PC-9 (cell line): ENCODE measurements around the gene SLC6A18. TPM values are rescaled to one million over a fixed set of nuclear protein-coding genes. Genes with fewer than 3 reads are reported as not detected.

ENCODE experiments used
- BruUV-seq: library from RNA; stranded (reverse); fragments of 400-500 nt; replicated peaks from 2 replicates; lab custom pipeline; 2021; lab: Mats Ljungman, UMichigan
- CTCF ChIA-PET: fragments of 300-600 bp; sonication (Branson Sonifier 250); formaldehyde crosslinking; loops from one replicate; lab custom pipeline; 2022; ENCODE audit warnings: antibody characterized with exemption; lab: Charles Lee
- POLR2A ChIA-PET: fragments of 300-600 bp; sonication (Branson Sonifier 250); formaldehyde crosslinking; loops from one replicate; lab custom pipeline; 2022; ENCODE audit warnings: antibody characterized with exemption; ENCODE audit not compliant: unreplicated experiment; lab: Charles Lee
- DNase-seq, 2 experiments: peaks; one replicate each; pipeline versions ENCODE4 v3.0.0 to v3.0.0-alpha.2; 2015 to 2022; ENCODE audit warnings: mixed read lengths in 1 of 2
- H2AFZ ChIP-seq: fragments of 200-600 bp; sonication (generic); 2 replicates; pipeline ENCODE4 v1.8.1; 2017; ENCODE audit warnings: antibody characterized with exemption
- H3F3A ChIP-seq: fragments of 200-600 bp; sonication (generic); 2 replicates; pipeline ENCODE4 v1.8.1; 2017; ENCODE audit warnings: antibody characterized with exemption, mild to moderate bottlenecking, low read depth; ENCODE audit not compliant: insufficient read depth
- H3K27ac ChIP-seq: fragments of 200-600 bp; sonication (generic); 2 replicates; pipeline ENCODE4 v1.6.1; 2016; ENCODE audit warnings: mixed run types
- H3K27me3 ChIP-seq: fragments of 200-600 bp; sonication (generic); 2 replicates; pipeline ENCODE4 v1.6.1; 2016; ENCODE audit warnings: low read depth, mixed run types; ENCODE audit not compliant: insufficient read depth
- H3K36me3 ChIP-seq: fragments of 200-600 bp; sonication (generic); 2 replicates; pipeline ENCODE4 v1.6.1; 2016; ENCODE audit warnings: low read depth, mixed run types
- H3K4me1 ChIP-seq: fragments of 200-600 bp; sonication (generic); replicated peaks from 2 replicates; pipeline ENCODE4 v1.6.1; 2016; ENCODE audit warnings: mixed run types; ENCODE audit not compliant: insufficient read depth
- H3K4me2 ChIP-seq: fragments of 200-600 bp; sonication (generic); 2 replicates; pipeline ENCODE4 v1.6.1; 2017; ENCODE audit warnings: mixed run types
- H3K4me3 ChIP-seq: fragments of 200-600 bp; sonication (generic); 2 replicates; pipeline ENCODE4 v1.6.1; 2016; ENCODE audit warnings: mixed run types
- H3K79me2 ChIP-seq: fragments of 200-600 bp; sonication (generic); 2 replicates; pipeline ENCODE4 v1.6.1; 2017; ENCODE audit warnings: low read depth, mixed run types
- H3K9me2 ChIP-seq: fragments of 200-600 bp; sonication (generic); 2 replicates; pipeline ENCODE4 v1.8.1; 2017; ENCODE audit warnings: mild to moderate bottlenecking; ENCODE audit not compliant: insufficient read depth
- H3K9me3 ChIP-seq: fragments of 200-600 bp; sonication (generic); 2 replicates; pipeline ENCODE4 v1.8.1; 2016; ENCODE audit warnings: low read depth; ENCODE audit not compliant: insufficient read depth
- H4K20me1 ChIP-seq: fragments of 200-600 bp; sonication (generic); 2 replicates; pipeline ENCODE4 v1.8.1; 2017; ENCODE audit not compliant: insufficient read depth
- EZH2 ChIP-seq: fragments of 200-600 bp; sonication (generic); IDR thresholded peaks from 2 replicates; pipeline ENCODE4 v1.8.0; 2017; ENCODE audit warnings: antibody characterized with exemption, low read depth
- intact Hi-C: fragments of 100-400 bp; cut with micrococcal nuclease; formaldehyde crosslinking; loops from one replicate; pipeline ENCODE4 v1.10.0; 2022; ENCODE audit not compliant: unreplicated experiment
- total RNA-seq: library from RNA; stranded (reverse); gene quantifications from 2 replicates; pipeline ENCODE4 v1.2.3, GENCODE V29; 2021
- TF ChIP-seq, protein P1 (sequence below): fragments of 200-600 bp; sonication (generic); conservative IDR thresholded peaks from 2 replicates; pipeline ENCODE4 v1.6.1; 2017; ENCODE audit warnings: mixed run types, antibody characterized with exemption, mild to moderate bottlenecking, moderate library complexity

The SLC6A18 gene
- total RNA-seq, 1 experiment from 2014 or later: not detected

DNA sequence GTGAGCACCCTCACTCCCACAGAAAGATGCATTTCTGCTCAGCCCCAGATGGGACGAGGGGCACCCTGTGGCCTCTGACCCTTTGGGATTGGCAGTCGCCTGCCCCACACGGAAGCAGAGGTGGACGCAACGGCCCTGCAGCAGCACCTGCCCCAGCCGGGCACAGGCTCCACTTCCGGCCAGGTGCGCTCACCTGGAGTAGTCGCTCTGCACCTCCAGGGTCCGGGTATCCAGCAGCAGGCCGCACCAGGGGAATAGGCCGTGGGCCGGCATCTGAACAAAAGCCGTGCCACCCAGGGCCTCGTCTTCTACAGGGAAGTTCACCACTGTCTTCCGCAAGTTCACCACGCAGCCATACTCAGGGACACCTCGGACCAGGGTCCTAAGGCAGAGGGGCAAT is 39.0 kb downstream of the SLC6A18 start:
- Histone ChIP-seq H3K27ac (no peak overlapping the region), H3K4me1 (no peaks in the 10 kb centered on the region), H3K27me3 (0 out of 2 replicates have a peak, but pooled peaks cover 5% of the 10 kb centered on the region), H3K9me2 (no peaks in the 10 kb centered on the region), H3F3A (peaks cover 4% of the 10 kb centered on the region; the same call in 1 of the 2 replicates), H4K20me1 (no peaks in the 10 kb centered on the region), H3K9me3 (no peaks in the 10 kb centered on the region), H2AFZ (no peak overlapping the region), H3K4me2 (no peak overlapping the region), H3K36me3 (no peaks in the 10 kb centered on the region), H3K4me3 (no peak overlapping the region), H3K79me2 (no peaks in the 10 kb centered on the region)
- CTCF ChIA-PET: no interaction called here
- DNase-seq: no peak
- no TSS peak for BruUV-seq
- POLR2A ChIA-PET: no interaction called here
- intact Hi-C loops: no loop called here
- TF ChIP-seq, protein P1, sequence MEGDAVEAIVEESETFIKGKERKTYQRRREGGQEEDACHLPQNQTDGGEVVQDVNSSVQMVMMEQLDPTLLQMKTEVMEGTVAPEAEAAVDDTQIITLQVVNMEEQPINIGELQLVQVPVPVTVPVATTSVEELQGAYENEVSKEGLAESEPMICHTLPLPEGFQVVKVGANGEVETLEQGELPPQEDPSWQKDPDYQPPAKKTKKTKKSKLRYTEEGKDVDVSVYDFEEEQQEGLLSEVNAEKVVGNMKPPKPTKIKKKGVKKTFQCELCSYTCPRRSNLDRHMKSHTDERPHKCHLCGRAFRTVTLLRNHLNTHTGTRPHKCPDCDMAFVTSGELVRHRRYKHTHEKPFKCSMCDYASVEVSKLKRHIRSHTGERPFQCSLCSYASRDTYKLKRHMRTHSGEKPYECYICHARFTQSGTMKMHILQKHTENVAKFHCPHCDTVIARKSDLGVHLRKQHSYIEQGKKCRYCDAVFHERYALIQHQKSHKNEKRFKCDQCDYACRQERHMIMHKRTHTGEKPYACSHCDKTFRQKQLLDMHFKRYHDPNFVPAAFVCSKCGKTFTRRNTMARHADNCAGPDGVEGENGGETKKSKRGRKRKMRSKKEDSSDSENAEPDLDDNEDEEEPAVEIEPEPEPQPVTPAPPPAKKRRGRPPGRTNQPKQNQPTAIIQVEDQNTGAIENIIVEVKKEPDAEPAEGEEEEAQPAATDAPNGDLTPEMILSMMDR: no peak
- no peak for TF ChIP-seq EZH2

DNA sequence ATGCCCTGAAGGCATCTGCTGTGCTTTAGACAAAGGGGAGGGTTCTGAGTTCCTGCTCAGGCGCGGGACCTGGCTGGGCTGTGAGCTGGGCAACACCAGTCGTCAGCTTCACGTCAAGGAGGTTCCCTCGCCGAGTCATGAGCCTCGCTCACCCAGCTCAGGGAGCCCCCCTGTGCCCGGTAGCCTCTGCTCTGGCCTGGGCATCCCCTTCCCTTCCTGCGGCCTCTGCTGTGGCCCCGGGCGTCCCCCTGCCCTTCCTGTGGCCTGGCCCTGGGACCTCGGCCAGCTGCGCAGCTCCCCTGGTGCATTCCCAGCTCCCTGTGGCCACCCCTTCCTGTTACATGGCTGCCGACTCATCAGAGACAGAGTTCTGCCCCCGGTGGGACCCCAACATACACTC is 39.8 kb downstream of the SLC6A18 start:
- H2AFZ ChIP-seq: no peak overlapping the region
- intact Hi-C loops: no loop called here
- ChIA-PET CTCF (no interaction called here), POLR2A (interaction anchor here (0.7 kb wide), 1 partner anchor 96 kb away, joined by 5 read pairs; no protein-coding TSS in a partner anchor)
- H3K9me3 ChIP-seq: no peaks in the 10 kb centered on the region
- no peaks in the 10 kb centered on the region for H3K4me1 ChIP-seq
- no peaks in the 10 kb centered on the region for H4K20me1 ChIP-seq
- no peak for DNase-seq
- H3K27ac ChIP-seq: no peak overlapping the region
- H3K79me2 ChIP-seq: no peaks in the 10 kb centered on the region
- H3K4me3 ChIP-seq: no peak overlapping the region
- H3K9me2 ChIP-seq: no peaks in the 10 kb centered on the region
- peaks cover 4% of the 10 kb centered on the region; the same call in 1 of the 2 replicates for H3F3A ChIP-seq
- TF ChIP-seq EZH2: no peak
- TF ChIP-seq, protein P1: no peak
- BruUV-seq: no TSS peak
- 0 out of 2 replicates have a peak, but pooled peaks cover 5% of the 10 kb centered on the region for H3K27me3 ChIP-seq
- no peaks in the 10 kb centered on the region for H3K36me3 ChIP-seq
- H3K4me2 ChIP-seq: no peak overlapping the region

DNA sequence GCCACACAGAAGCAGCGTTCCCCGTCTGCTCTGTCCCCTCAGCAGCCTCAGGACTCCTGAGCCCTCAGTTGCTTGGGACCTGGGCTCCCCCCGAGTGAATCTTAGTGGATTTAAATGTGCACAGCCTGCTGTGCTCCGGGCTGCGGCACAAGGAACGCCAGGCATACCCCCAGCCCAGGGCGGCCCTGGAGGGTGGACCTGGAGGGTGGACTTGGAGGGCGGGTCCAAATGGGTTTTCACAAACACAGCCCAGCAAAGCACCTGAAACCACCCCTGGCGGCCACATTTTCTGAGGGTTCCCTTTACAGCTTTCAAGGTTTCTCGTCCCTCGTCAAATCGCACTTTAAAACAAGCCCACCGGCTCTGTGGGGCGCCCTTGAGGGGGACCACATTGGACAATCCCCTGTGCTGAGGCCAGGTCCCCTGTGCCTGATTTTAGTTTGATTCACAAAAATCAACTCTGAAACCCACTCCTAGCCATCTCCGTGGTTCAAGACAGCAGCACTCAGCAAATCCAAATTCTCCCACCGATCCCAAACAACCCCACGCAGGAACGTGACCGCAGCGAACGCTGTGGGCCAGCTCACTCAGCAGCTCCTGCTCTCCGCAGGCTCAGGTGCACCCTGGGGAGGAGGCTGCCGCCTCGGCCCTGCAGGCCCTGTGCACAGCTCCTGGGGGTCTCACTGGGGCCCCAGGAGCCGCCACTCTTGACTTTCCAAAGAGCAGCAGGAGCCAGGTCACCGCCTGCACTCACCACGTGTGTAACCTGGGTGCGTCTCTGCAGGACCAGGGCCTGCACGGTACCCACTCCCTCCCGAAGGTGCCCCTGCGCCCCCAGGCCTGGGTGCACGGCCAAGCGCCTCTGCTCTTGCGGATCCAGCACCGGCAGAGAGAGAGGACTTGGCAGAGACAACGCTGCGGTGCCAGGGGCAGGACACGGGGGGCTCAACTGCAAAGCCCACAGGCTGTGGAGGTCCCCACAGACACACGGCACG is 40.6 kb downstream of the SLC6A18 start:
- ChIA-PET POLR2A (interaction anchor here (0.7 kb wide), 1 partner anchor 95 kb away, joined by 5 read pairs; no protein-coding TSS in a partner anchor), CTCF (no interaction called here)
- no peak overlapping the region for H3K27ac ChIP-seq
- TF ChIP-seq, protein P1: no peak
- no peak for TF ChIP-seq EZH2
- H3K4me3 ChIP-seq: no peak overlapping the region
- peaks cover 4% of the 10 kb centered on the region; the same call in 1 of the 2 replicates for H3F3A ChIP-seq
- H3K36me3 ChIP-seq: no peaks in the 10 kb centered on the region
- no peak overlapping the region for H3K4me2 ChIP-seq
- DNase-seq: no peak
- H3K79me2 ChIP-seq: no peaks in the 10 kb centered on the region
- no TSS peak for BruUV-seq
- H2AFZ ChIP-seq: no peak overlapping the region
- intact Hi-C loops: no loop called here
- no peaks in the 10 kb centered on the region for H3K9me2 ChIP-seq
- H3K9me3 ChIP-seq: no peaks in the 10 kb centered on the region
- no peaks in the 10 kb centered on the region for H3K4me1 ChIP-seq
- 0 out of 2 replicates have a peak, but pooled peaks cover 5% of the 10 kb centered on the region for H3K27me3 ChIP-seq
- H4K20me1 ChIP-seq: no peaks in the 10 kb centered on the region
